GM06990 (cell line): ENCODE measurements around the gene KLHL4.
"Not testable (repeated sequence)": the region's sequence is repeated elsewhere in the genome, so short reads cannot be mapped to it uniquely, and the experiment has no call there.

ENCODE experiments used
- DNase-seq: peaks from one replicate; pipeline ENCODE4 v3.0.0-alpha.2; 2011; ENCODE audit not compliant: insufficient read length; ENCODE audit errors: extremely low read depth
- H3K27me3 ChIP-seq: replicated peaks from 2 replicates; pipeline ENCODE4 v1.6.0; 2011; ENCODE audit warnings: low read length; ENCODE audit not compliant: control insufficient read depth, insufficient read depth
- H3K36me3 ChIP-seq: 2 replicates; pipeline ENCODE4 v1.5.1; 2011; ENCODE audit warnings: low read length; ENCODE audit not compliant: control insufficient read depth, insufficient read depth
- H3K4me3 ChIP-seq: replicated peaks from 2 replicates; pipeline ENCODE4 v1.5.1; 2011; ENCODE audit warnings: low read depth, mild to moderate bottlenecking, control low read depth, low read length
- CTCF ChIP-seq: IDR thresholded peaks from 2 replicates; pipeline ENCODE4 v1.5.1; 2011; ENCODE audit warnings: low read length, control low read depth, mild to moderate bottlenecking, inconsistent platforms; ENCODE audit not compliant: insufficient read depth, poor library complexity, severe bottlenecking

Gene KLHL4

GRCh38 chrX:87702795-87703194 lies 185.2 kb downstream of the KLHL4 start:
- DNase-seq, result no peak
- TF ChIP-seq CTCF, result no peak
- no peaks in the 10 kb centered on the region for H3K27me3 ChIP-seq
- no peaks in the 10 kb centered on the region for H3K36me3 ChIP-seq
- no peak overlapping the region for H3K4me3 ChIP-seq

GRCh38 chrX:87703469-87703868 lies 185.9 kb downstream of the KLHL4 start:
- not testable (repeated sequence) for H3K36me3 ChIP-seq, H3K27me3 ChIP-seq, H3K4me3 ChIP-seq, DNase-seq

- no peak overlapping the region for H3K4me3 ChIP-seq
- no peak for DNase-seq
These were observed 188.5 kb downstream of the KLHL4 start for GRCh38 chrX:87706134-87706533.

GRCh38 chrX:87710580-87710979 lies 193.0 kb downstream of the KLHL4 start:
- no peak for DNase-seq

More at GRCh38 chrX:87706134-87706533, 188.5 kb downstream of the KLHL4 start:
- Histone ChIP-seq H3K27me3 (no peaks in the 10 kb centered on the region), H3K36me3 (no peaks in the 10 kb centered on the region)
- no peak for TF ChIP-seq CTCF

More at GRCh38 chrX:87710580-87710979, 193.0 kb downstream of the KLHL4 start:
- TF ChIP-seq CTCF, result no peak
- Histone ChIP-seq H3K27me3 (no peaks in the 10 kb centered on the region), H3K4me3 (no peak overlapping the region), H3K36me3 (no peaks in the 10 kb centered on the region)
